A172 (cell line): ENCODE results near the gene IGFN1. TPM values are rescaled to one million over a fixed set of nuclear protein-coding genes. Genes with fewer than 3 reads are reported as not detected.
A peak's percentile ranks its signal among the peaks of the same experiment; 100 is the strongest.

Experiments
- DNase-seq: peaks from one replicate; pipeline ENCODE4 v3.0.0-alpha.2; 2015; ENCODE audit warnings: low spot score
- total RNA-seq: library from RNA; depleted of rRNA; stranded (reverse); fragments of >200 nt; shearing (Covaris generic); gene quantifications from 2 replicates; pipeline ENCODE4 v1.2.3, GENCODE V29; 2014; rRNA removed

The IGFN1 gene
- 20.7 and 26.0 TPM in 2 replicates for total RNA-seq

DNA sequence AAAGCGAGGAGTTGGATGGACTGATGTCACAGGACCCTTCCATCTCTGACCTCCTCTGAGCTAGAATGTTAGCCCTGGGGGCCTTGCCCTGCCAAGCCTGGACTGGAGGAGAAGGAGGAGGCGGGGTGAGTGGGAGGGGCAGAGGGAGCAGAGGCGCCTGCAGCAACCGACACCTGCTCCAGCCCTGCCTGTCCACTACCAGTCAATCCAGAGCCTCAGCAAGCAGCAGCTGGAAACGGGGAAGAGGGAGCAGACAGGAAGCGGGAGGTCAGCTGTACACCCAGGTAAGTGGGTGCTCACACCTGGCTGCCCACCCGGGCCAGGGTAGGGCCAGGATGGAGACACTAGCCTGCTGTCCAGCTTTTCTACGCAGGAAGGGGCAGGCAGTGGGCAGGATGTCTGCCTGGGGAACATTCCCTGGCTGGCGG lies at the start of gene IGFN1:
TSS of gene IGFN1 (plus strand) at position 201 of the 428 bp plus-strand sequence. CDS start 2,470 bp downstream, outside the sequence.
- peak; percentile 90 for DNase-seq

GRCh38 chr1:201140941-201141260 lies 49.7 kb upstream of the IGFN1 start:
- no peak for DNase-seq

DNA sequence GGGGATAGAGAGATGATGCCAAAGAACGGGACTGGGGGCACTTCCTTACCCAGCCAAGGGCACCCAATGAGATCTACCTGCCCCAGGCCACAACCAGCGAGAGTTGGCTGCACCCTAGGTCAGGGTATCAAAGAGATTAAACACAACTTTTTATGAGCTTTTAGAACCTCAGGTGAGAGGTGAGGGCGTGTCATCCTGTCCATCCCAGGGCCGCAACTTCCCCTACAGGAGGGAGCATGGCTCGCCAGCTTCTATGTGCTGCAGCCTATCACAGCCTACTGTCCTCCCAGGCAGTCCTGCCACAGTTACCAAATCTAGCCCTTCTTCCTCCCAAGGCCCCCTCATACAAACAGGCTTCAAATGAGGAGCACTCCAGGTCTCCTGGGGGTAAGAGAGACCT lies 49.2 kb upstream of the IGFN1 start:
- no peak for DNase-seq

DNA sequence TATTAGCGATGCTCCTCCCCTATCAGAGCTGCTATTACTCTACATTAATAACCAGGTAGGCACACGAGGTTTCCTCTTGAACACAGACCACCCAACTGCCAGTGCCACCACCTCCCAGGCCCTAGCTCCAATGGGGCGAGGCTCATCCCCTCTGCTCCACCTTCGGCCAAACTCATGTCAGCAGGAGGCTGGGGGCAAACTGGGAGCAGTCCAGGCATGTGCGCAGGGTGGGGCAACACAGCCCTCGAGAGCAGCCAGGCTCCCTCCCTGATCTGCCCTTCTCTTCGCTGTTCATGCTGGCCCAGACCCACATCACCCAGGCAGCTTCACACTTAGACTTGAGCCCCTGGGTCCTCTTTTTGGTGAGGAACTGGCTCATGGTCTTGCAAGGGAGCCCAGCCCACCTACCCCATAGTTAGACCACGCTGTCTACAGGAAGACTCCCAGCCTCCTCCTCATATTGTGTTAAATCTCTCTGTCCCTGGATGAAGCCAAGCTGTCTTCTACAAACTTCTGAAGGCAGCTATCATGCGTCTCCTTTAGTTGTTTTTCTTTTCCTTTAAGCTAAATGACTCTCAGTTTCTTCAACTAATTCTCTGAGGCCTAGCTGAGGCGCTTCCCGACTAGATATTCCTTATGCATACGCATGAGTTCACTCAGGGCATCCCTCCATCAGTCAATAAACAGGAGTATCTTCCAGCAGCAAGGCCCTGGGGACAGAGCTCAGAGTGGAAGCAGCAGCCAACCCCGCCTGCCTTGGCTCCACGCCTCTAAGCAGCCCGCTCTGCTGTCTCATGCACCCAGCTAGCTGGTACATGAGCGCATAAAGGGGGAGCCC lies 48.4 kb upstream of the IGFN1 start:
- no peak for DNase-seq

GRCh38 chr1:201142849-201143725 lies 47.5 kb upstream of the IGFN1 start:
- no peak for DNase-seq

GRCh38 chr1:201143726-201144635 lies 46.6 kb upstream of the IGFN1 start:
- DNase-seq, result no peak

- no peak for DNase-seq
Measured at GRCh38 chr1:201144701-201145100, 45.9 kb upstream of the IGFN1 start.

- DNase-seq, result no peak
Measured at GRCh38 chr1:201145132-201145531, 45.5 kb upstream of the IGFN1 start.

DNA sequence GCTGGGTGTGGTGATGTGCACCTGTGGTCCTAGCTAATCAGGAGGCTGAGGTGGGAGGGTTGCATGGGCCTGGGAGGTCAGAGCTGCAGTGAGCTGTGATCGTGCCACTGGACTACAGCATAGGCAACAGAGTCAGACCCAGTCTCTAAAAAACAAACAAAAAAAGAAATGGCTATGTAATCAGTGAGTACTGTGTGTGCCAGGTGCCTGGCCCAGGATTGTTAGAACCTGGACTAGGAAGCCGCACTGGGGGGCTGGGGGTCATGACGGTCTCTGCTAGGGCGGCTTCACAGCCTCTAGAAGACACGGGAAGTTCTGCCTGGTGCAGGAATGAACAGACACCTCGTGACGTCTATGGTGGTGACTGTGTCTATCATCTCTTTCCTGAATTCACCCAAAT lies 44.8 kb upstream of the IGFN1 start:
- DNase-seq, result no peak

GRCh38 chr1:201146626-201147390 lies 43.8 kb upstream of the IGFN1 start:
- no peak for DNase-seq

DNA sequence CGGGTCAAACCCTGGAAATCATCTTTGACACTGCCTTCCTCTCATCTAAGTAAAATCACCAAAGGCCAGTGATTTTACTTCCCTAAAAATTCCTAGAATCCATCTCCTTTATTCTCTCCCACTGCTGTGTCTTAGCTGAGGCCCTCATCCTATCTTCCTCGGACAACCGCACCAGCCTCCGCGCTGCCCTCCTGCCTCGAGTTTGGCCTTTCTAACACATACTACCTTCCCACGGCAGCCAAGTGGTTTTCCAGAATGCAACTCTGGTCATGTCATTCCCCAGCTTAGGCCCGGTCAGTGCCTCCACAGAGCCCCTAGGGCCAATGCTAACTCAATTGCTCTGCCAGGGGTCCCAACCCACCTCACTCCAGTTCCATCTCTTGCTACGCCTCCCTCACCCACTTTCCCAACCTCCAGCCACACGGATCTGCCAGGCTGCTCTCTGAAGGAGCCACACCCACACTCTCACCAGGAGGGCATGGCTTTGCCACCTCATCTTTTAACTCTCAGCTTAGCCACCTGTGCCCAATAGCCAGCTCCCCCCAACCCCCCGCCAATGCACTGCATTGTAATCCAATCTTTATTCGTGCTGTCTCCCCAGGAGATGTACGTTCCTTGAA lies 43.1 kb upstream of the IGFN1 start:
- DNase-seq, result no peak

DNA sequence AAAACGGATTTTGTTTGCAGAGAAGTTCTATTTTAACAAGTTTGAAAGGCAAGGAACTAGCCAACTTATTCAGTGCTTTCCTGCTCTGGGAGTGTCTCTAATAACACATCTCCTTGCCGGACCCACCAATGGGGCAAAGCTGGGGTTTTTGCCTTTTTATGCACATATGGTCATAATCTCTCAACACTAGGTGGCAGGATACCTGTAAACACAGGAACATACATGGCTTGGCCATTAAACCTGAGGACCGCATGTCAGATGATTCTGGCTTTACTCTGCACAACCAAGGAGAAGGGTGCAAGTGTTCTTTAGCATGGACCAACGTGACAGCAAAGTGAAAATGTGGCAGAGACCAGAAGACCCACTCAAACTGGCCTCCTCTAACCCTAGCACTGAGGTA lies 41.2 kb upstream of the IGFN1 start:
- DNase-seq, result peak; percentile 45

DNA sequence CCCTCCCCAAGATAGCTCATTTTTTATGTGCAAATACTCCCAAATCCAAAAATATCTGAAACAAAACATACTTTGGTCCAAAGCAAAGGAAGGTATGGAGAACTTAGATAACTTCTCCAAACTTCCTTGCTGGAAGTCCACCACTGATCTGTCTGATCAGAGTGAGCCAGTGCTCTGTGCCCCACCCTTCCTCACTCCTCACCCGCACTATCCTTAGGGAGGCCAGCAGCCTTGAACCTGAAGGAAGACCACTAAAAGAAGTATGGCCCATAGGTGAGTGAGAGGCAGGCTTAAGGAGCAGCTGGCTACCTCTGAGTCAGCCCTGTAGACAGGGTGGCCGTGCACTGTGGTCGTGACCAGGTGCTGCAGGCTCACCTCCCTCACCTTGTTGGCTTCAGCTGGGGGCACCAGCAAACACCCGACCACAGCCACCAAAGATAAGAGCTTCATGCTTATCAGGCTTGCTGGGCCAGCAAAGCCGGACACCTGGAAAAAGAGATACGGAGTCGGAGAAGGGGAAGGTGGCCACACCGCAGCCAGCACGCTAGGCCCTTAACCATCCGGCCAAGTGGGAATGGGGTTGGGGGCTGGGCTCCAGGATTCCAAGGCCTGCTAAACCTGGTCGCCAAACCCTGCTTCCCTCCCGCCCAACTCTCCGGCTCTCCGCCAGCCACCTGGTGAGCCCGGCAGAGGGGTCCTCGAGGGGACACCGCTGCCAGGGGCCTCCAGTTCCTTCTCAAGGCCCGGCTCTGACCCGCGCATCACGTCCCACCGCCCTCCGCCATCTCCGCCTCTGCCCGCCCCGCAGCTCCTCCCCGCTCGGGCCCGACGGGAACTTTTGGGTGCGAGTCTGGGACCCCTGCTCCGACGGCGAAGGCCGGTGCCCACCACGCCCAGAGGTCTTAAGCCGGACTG lies 36.9 kb upstream of the IGFN1 start:
- DNase-seq, result peak; percentile 51

DNA sequence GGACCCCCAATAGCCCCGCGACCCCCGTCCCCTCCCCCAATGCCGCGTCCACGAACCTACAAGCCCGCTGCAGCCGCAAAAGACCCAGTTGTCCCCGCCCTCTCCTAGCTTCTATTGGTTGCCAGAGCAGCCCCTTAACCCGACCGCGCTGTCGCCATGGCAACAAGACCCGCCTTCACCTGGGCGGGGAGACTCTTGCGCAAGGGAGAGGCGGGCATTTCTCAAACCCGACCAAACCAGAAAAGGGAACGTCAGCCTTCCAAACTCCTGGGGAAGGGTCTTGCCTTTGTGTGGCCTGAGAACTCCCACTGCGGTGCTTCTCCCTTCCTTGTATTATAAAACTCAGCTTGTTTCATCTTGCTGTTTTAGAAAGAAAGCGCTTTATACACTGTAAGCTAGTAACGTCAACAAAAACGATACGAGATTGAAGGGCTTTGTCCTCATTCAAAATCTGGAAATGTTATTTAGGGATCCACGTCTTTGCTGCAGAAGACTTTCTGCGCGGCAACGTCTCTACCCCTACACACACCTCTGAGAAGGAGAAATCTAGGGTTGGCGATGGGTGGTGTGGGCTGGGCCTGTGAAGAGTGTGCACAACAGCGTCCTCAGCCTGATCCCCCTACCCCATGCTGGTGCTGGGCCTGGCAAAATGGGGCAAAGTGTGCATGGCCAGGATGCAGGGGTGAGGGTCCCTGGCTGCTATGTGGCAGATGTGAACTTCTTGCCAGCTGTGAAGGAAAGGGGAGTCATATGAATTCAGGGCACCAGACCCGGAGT lies 36.0 kb upstream of the IGFN1 start, which contains the start of gene TMEM9:
TSS of gene TMEM9 (minus strand) at position 86 of the 777 bp plus-strand sequence. CDS start 551 bp downstream, outside the sequence.
- DNase-seq, result peak; percentile 93

GRCh38 chr1:201155354-201155753 lies 35.3 kb upstream of the IGFN1 start:
- no peak for DNase-seq

- DNase-seq, result no peak
Measured at GRCh38 chr1:201156346-201156745, 34.3 kb upstream of the IGFN1 start.

DNA sequence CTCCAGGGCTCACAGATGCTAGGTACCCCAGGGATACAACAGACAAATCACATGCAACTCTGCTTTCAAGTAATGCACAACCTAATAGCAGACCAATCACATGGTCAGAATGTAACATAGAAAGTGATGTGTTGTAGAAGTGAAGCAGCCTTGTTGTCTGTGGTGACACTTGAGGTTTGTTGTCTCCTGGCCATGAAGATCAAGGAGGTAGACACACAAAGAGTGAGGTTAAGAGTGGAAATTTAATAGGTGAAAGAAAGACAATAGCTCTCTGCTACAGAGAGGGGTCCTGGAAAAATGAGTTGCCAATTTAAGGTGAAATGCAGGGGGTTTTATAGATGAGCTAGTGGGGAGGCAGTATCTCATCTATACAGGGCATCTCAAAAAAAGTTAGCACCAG lies 33.8 kb upstream of the IGFN1 start:
- no peak for DNase-seq

DNA sequence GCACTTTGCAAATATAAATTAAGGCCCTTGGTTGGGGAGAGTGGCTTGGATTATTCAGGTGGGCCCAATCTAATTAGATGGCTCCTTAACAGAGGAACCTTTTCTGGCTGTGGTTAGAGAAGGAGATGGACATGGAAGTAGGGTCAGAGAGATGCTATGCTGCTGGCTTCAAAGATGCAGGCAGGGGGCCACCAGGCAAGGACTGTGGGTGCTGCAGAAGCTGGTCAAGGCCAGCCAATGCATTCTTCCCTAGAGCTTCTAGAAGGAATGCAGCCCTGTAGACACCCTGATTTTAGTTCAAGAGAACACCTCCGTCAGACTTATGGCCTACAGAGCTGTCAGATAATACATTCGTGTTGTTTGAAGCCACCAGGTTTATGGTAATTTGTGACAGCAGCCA lies 32.7 kb upstream of the IGFN1 start:
- no peak for DNase-seq
